ENCODE results near the gene ABCC4.

ABCC4 gene

GRCh38 chr13:94992036-94992960, 309.0 kb downstream of the ABCC4 start:
- DNase-seq (ENCODE audit: low spot score) = no peak

DNA sequence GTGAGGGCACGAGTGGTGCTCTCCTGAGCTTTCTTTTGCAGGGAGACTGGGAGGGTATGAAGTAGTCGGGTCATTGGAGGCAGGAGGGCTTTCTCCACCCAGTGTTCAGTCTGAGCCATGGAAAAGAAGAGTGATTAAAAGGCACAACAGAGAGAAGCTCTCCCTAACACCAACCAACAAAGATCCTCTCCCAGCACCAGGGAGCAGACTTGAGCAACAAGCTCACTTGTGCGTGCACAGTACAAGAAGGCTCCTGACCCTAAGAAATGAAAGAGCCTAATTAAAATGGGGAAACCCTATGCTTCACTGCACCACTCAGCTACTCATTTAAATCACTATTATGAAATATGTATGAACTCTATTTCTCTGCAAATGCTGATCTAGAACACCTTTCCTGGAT, 312.6 kb downstream of the ABCC4 start:
- DNase-seq (ENCODE audit: low spot score) = no peak

DNA sequence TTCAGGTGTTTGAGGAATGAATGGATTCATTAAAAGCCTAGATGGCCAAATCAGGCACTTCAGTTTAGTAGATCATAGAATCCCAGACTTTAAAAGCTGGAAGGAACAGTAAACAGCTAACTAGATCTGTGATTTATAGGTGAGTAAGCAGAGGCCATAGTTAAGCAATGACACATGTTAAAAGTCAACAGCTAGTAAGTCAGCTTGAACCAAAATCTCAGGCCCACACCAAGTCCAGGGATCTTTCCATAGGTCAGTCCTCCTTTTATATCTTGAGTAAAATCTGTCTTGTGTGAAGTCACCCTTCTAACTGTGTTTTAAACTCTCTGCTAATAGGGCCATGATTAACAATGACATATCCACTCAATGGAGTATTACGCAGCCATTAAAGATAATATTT, 313.4 kb downstream of the ABCC4 start:
- no peak for DNase-seq (ENCODE audit: low spot score)

- no peak for DNase-seq (ENCODE audit: low spot score)
Observed at GRCh38 chr13:94987081-94987480, 314.2 kb downstream of the ABCC4 start.

GRCh38 chr13:94984958-94985357, 316.3 kb downstream of the ABCC4 start:
- DNase-seq (ENCODE audit: low spot score) = no peak

- no peak for DNase-seq (ENCODE audit: low spot score)
Observed at GRCh38 chr13:94978516-94978915, 322.7 kb downstream of the ABCC4 start.

- no peak for DNase-seq (ENCODE audit: low spot score)
Observed at GRCh38 chr13:94974015-94974951, 327.0 kb downstream of the ABCC4 start.

- no peak for DNase-seq (ENCODE audit: low spot score)
Observed at GRCh38 chr13:94972262-94972661, 329.0 kb downstream of the ABCC4 start.

Data from COLO829 (cell line).